HG03469 (cell line): ENCODE data around the gene COX6A2.

ENCODE experiments used
- ATAC-seq: cut with Tn5 transposase; IDR thresholded peaks from one replicate; pipeline ENCODE4 v1.9.1; 2021; ENCODE audit warnings: mild to moderate bottlenecking, moderate library complexity, moderate number of reproducible peaks; ENCODE audit not compliant: unreplicated experiment

Gene COX6A2

DNA sequence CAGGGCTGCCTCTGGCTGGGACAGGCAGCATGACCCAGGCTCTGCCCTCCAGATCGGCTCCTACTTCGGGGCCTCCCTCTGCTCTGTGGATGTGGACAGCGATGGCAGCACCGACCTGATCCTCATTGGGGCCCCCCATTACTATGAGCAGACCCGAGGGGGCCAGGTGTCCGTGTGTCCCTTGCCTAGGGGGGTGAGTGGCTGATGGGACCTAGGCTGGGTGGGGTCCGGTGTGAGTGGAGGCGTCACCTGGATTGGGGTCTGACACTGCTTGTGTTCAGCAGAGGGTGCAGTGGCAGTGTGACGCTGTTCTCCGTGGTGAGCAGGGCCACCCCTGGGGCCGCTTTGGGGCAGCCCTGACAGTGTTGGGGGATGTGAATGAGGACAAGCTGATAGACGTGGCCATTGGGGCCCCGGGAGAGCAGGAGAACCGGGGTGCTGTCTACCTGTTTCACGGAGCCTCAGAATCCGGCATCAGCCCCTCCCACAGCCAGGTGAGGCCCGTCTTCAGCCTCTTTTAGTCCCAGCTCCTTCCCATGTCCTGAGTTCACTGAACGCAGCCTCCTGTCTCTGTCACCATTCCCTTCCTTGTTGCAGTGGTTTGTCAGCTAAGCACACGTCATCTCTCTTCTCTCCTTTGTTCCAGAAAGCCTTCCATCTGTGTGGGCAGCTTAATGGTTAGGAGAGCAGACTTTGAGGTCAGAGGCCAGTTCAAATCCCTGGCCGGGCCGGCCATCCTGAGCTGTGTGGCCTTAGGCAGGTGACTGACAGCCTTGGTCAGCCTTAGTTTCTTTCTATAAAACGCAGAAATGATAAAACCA is 16.9 kb downstream of the COX6A2 start:
- ATAC-seq = no peak

DNA sequence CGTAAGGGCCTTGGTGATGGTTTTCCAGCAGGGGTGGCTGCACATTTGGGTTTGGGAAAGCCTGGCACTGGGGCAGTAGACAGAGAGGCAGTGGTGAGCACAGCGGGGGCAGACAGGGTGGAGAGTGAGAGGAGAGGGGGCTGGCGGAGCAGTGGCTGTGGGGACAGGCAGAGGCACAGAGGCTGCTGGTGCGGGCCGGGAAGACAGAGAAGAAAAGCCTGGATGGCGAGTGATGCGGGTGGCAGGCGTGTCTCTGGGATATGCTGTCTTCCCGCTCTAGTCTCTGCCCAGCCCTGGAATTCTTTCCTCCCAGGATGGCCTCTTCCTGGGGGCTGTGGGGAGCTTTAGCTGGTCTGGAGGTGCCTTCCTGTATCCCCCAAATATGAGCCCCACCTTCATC is 18.1 kb downstream of the COX6A2 start:
- ATAC-seq = no peak

DNA sequence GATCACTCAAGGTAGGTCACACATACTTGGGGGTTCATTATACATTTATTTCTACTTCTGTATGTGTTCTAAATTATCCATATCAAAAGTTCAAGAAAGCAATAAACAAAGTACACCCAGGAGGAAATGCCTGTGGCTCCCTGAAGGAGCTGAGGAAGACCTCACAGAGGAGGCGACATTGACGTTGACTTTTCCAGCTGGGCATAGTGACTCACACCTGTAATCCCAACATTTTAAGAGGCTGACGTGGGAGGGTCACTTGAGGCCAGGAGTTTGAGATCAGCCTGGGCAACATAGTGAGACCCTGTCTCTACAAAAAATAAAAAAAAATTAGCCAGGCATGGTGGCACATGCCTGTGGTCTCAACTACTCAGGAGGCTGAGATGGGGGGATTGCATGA is 18.7 kb downstream of the COX6A2 start:
- ATAC-seq = no peak

DNA sequence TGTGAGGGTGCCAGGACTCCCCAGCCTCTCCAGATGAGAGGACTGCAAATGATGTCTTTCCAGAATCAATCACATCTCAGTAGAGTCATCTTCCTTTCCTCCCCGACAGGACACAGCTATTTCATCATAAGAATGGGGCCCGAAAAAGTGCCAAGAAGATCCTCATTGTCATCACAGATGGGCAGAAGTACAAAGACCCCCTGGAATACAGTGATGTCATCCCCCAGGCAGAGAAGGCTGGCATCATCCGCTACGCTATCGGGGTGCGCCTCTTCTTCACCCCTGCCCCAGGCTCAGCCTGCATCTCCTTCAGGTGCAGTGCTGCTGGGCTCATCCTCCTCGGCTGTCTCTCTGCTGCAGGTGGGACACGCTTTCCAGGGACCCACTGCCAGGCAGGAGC is 20.8 kb downstream of the COX6A2 start:
- ATAC-seq = no peak

DNA sequence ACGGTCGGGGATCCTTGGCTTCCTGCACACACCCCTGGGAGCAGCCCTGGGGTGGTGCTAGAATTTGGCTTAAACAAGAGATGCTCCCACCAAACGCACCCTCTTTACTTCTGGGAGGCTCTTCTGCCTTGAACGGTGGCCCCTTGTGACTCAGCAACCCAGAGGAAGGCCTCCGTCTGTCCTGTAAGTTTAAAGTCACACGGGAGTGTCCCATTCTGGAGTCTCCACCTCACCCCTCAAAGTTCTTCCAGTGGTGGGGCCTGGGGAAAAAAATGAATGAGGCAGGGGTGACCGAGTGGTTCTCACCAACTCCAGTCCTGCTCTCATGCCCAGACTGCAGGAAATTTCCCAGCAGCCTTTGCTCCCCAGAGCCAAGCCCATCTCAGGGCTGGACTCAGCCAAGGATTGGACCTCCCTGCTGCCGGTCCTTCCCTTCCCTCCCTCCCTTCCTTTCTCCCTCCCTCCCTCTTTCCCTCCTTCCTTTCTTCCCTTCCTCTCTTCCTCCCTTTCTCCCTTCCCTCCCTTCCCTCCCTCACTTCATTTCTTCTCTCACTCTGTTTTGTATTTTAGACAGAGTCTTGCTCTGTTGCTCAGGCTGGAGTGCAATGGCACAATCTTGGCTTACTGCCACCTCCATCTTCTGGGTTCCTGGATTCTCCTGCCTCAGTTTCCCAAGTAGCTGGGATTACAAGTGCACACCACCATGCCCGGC is 23.7 kb downstream of the COX6A2 start:
- no peak for ATAC-seq

DNA sequence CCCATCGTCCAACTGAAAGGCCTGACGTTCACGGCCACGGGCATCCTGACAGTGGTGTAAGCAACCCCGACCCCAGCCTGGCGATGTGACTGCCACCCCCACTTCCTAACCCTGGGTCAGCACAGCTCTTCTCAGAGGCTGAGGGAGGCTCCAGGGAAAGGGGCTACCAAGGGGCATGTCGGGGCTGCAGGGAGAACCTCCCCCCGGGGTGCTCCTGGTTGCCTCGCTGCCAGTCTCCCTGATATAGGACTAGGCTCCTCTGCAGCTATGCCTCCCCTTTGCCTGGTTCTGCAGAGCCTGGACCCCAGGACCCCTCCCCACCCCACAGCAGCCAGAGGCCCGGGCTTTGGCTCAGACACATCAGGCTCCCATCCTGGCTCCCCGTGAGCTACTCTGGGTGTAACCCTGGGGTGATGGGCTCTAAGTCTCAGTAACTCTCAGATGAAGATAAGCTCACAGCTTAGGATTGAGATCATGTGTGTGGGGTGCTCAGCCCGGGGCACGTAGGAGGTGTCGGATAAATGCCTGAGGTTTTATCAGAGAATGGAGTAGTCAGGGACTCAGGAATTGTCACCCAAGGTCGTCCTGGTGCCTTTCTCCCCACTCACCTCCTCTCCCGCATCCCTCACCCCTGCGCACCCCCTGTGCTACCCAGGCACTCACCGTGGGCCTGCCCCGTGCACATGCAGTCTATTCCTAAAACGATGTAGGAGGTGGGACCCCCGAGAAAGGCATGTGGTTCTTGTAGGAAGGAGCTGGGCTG is 24.4 kb downstream of the COX6A2 start:
- ATAC-seq = no peak

DNA sequence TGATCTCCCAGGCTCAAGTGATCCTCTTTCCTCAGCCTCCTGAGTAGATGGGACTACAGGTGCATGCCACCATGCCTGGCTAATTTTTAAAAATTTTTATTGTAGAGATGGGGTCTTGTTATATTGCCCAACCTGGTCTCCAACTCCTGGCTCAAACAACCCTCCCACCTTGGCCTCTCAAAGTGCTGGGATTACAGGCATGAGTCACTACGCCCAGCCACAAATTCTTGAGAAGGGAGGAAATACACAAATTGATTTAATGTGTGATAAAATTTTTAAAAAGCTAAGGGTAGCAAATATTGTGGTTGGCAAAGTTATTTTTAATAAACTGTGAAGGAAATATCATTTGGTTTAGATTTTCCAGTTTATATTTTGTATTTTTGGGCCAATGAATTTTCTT is 25.5 kb downstream of the COX6A2 start:
- no peak for ATAC-seq

DNA sequence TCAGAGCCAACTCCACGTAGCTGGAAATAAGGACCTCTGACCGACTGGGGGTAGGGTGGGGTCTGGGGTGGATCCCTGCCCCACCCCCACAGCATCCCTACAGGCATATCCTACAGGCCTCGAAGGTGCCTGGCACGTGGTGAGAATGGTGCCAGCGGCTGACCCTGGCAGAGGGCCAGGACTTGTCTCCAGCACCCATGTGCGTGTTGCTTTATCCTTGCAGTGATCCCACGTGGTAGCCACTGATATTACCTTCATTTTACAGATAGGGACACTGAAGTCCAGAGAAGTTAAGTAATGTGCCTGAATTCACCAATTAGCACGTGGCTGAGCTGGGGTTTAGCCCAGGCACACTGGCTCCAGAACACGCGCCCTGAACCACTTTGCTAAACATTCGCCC is 26.7 kb downstream of the COX6A2 start:
- ATAC-seq = no peak

DNA sequence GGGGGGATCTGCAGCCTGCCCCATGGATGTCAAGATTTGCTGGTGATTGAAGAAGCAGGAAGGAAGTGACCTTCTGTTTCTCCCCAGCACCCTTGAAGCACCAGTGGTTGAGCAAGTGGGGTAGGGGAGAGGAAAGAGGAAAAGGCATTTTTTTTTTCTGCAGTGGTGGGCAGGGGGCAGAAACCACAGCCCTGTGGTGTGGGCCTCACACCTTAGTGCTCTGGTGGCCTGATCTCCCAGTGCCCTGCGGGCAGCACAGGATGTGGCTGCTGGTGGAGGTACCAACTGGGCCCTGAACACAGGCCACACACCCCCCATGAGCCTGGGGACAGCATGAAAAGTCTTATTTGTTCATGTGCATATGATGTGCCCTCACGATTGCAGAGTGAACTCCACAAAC is 28.0 kb downstream of the COX6A2 start:
- ATAC-seq = no peak

DNA sequence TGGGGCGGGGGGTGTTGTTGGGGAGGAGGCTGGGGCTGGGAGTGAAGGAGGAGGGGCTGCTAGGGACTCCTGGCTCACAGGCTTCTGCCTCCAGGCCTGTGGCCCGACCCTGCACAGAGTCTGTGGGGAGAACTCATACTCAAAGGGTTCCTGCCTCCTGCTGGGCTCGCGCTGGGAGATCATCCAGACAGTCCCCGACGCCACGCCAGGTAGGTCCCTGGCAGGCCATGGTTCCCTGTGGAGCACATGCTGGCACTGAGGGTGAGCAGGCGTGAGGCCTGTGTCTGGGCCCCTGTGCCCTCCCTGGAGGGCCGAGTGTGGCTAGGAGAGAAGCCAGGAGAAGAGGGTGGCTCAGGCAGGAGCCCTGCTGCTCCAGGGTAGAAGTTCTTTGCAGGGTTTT is 30.5 kb downstream of the COX6A2 start:
- ATAC-seq = no peak

DNA sequence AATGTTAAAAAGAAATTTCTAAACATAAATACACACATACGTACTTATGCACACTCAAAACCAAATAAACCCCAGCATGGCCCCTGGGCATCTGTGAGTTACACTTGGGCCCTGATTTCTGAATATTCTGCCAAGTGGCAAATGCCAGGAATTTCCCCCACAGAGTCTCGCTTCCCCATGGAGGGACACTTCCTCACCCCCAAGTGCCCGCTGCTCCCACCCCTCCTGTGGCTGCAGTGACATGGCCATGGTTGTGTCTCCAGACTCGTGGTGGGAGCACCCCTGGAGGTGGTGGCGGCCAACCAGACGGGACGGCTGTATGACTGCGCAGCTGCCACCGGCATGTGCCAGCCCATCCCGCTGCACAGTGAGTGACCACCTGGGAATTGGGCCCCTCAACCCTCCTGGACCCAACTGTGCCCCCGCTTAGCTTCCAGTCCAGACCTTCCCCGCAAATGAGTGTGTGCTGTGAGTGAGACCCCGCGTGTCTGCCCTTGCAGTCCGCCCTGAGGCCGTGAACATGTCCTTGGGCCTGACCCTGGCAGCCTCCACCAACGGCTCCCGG is 31.0 kb downstream of the COX6A2 start:
- no peak for ATAC-seq

DNA sequence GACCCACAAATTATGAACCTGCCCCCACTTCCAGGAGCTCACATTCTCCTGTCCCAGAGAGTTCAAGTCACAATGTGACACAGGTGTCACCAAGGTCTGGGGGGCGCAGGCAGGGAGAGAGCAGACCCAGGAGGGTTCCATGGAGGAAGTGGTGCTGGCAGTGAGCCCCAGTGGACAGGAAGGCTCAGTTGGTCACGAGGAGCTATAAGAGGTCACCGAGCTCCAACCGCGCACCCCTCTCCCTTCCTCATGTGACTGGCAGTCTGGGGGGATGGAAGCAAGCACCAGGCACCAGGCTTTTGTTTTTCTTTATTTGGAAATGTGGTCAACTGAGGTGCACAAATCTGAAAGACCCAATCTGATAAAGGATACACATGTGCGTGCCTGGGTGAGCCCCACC is 32.5 kb downstream of the COX6A2 start:
- ATAC-seq = no peak

DNA sequence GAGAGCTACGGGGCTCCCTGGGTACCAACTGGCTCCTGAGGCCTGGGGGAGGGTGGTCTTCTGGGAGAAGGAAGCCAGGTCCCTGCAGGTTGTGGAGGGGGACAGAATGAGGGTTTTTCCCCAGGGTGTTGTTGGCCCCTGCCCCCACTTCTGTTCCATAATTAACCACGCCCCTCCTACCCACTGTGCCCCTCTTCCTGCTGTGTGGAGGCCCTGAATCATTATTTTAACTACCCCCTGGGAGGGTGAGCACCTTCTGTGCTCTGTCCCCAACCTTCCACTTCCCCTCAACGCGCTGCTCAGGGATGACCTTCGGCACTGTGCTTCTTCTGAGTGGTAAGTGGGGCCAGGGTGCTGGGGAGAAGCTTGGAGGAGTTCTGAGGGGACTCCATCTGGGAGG is 35.1 kb downstream of the COX6A2 start, which contains the start of gene ITGAD:
TSS of gene ITGAD (plus strand) at position 280 of the 400 bp plus-strand sequence. CDS start at position 306, 26 bp downstream.
- no peak for ATAC-seq

DNA sequence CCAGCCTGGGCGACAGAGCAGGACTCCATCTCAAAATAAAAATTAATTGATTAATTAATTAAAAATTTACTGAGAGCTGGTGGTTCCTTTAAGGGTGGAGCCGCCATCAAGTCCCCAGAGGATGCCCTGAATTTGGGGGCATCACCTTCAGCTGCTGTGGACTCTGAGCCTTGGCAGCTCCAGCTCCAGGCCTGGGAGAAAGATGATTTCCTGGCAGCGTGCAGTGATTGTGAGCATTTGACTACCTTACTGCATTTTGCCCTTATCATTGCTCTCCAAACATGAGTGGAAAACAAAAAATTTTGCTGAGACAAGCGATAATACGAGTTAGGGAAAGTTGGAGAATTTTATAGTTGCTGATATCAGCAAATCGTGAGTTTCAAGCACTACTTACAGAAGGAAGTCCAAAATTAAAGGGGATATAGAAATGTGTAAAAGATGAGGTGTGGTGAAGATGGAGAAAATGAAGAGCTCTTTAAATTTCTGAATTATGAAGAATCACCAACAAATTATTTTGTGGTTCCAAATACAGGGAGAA is 37.6 kb downstream of the COX6A2 start:
- ATAC-seq = no peak

DNA sequence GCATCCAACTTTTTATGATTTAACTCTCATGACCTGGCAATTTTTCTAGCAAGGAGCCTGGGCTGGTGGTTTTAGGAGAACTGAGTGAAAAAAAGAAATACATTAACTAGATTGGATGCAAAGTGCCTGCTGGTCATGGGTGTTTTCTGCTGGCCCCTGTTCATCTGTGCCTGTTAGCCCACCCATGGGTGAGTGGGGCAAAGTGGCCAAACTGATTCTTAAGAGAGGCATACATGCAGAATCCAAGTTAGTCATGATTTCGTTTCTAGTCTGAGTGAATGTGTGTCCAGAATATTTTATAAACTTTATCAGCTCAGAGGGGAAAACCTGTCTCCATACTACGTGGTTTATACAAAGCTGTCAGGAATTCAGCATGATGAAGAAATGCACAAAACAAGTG is 39.6 kb downstream of the COX6A2 start:
- ATAC-seq = no peak

DNA sequence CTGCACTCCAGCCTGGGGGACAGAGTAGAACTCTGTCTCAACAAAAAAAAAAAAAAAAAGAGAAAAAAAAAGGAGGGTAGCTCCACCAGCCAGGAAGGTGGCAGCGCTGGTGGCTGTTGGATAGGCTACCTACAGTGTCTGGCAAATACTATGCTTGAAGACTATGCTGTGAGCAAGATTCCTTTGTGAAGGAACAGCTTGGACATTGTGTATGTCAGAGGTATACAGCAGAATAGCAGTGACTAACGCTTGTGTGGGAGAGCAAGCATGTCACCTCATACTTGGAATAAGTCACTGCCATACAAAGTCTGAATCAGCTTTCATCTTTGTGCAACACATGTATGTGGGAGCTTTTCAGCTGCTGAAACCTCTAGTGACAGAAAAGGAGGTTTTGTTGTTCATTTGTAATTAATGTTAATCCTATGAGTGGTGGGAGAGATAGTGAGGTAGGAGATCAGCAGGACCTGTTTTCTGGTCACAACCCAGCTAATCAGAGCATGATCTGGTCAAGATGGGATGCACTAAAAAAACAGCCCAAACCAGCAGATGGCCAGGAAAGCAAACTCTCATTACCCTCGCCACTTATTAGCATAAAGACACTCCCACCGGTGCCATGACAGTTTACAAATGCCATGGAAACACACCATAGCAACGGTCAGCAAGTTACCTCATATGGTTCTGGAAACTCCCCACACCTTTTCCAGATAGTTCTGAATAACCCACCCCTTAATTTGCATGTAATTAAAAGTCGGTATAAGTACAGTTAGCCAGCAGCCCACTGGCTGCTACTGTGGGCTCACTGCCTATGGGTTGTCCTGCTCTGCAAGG is 41.8 kb downstream of the COX6A2 start:
- no peak for ATAC-seq

DNA sequence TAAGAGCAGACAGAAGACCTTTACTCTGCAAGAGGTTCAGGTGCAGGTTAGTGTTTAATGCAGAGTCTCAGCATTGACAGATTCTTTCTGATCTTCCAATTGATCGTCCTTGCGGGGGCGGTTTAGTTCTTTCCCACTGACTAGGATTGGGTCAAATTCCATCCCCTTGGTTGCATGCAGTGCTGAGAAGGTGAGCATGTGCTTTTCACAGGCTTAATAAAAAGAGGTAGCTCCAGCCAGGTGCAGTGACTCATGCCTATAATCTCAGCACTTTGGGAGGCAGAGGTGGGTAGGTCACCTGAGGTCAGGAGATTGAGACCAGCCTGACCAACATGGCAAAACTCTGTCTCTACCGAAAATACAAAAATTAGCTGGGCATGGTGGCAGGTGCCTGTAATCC is 42.5 kb downstream of the COX6A2 start:
- ATAC-seq = no peak

DNA sequence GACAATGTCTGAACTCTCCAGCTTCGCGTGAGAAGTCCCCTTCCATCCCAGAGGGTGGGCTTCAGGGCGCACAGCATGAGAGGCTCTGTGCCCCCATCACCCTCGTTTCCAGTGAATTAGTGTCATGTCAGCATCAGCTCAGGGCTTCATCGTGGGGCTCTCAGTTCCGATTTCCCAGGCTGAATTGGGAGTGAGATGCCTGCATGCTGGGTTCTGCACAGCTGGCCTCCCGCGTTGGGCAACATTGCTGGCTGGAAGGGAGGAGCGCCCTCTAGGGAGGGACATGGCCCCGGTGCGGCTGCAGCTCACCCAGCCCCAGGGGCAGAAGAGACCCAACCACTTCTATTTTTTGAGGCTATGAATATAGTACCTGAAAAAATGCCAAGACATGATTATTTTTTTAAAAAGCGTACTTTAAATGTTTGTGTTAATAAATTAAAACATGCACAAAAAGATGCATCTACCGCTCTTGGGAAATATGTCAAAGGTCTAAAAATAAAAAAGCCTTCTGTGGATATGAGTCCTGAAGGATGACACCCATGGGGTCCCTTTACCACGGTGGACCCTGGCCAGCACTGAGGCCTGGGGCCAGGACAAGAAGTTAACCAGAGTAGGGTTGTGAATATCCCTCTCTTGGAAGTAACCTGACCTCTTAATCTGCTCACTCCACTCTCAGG is 45.5 kb downstream of the COX6A2 start:
- peak; percentile 40 for ATAC-seq

DNA sequence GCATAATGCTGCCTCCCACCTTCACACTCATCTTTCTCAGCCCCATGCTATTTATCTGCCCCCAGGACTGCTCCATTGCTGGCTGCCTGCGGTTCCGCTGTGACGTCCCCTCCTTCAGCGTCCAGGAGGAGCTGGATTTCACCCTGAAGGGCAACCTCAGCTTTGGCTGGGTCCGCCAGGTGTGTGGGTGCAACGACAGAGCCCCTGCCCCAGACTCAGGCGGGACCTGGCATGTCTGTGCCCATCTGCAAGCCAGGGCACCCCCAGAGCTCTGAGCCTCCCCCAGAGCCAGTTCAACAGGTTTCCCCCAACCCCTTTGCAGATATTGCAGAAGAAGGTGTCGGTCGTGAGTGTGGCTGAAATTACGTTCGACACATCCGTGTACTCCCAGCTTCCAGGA is 48.0 kb downstream of the COX6A2 start:
- no peak for ATAC-seq
